Activated CD4-positive, alpha-beta T cell treated with anti-CD3 and anti-CD28 coated beads, Interleukin-2, amount 10 ng/mL, durations not matched to agents 24 days and 14 days (primary cell): ENCODE measurements around the gene TMPRSS11E. TPM values are rescaled to one million over a fixed set of nuclear protein-coding genes. Genes with fewer than 3 reads are reported as not detected.
"Not testable (repeated sequence)": the region's sequence is repeated elsewhere in the genome, so short reads cannot be mapped to it uniquely, and the experiment has no call there.

Source experiments
- DNase-seq: peaks from one replicate; pipeline ENCODE4 v3.0.0; 2022
- H3K27ac Mint-ChIP-seq: one replicate; pipeline ENCODE4 v1.8.0; 2022; ENCODE audit warnings: mild to moderate bottlenecking, mixed read lengths
- H3K27me3 Mint-ChIP-seq: one replicate; pipeline ENCODE4 v1.8.0; 2022; ENCODE audit warnings: mixed read lengths
- H3K36me3 Mint-ChIP-seq: one replicate; pipeline ENCODE4 v1.8.0; 2022; ENCODE audit warnings: low read depth, mild to moderate bottlenecking, mixed read lengths
- H3K4me1 Mint-ChIP-seq: one replicate; pipeline ENCODE4 v1.8.0; 2021; ENCODE audit warnings: mixed read lengths
- H3K4me3 Mint-ChIP-seq: one replicate; pipeline ENCODE4 v1.8.0; 2022; ENCODE audit warnings: mild to moderate bottlenecking, moderate library complexity, mixed read lengths
- H3K9me3 Mint-ChIP-seq: one replicate; pipeline ENCODE4 v1.8.0; 2021; ENCODE audit warnings: mixed read lengths
- intact Hi-C: fragments of 100-400 bp; cut with micrococcal nuclease; formaldehyde crosslinking; loops from one replicate; pipeline ENCODE4 v1.15.1; 2023
- total RNA-seq: library from RNA; stranded (reverse); gene quantifications from 2 replicates; pipeline ENCODE4 v1.2.3, GENCODE V29; 2022

The TMPRSS11E gene
- total RNA-seq, 1 donor from 2014 or later, result not detected

GRCh38 chr4:68489338-68489737 lies 42.1 kb downstream of the TMPRSS11E start:
- H3K27me3 Mint-ChIP-seq, result peaks cover 6% of the 10 kb centered on the region
- H3K4me3 Mint-ChIP-seq, result no peak overlapping the region
- DNase-seq, result no peak
- intact Hi-C loops, result no loop called here
- no peaks in the 10 kb centered on the region for H3K36me3 Mint-ChIP-seq
- no peaks in the 10 kb centered on the region for H3K9me3 Mint-ChIP-seq
- peaks cover under 1% of the 10 kb centered on the region for H3K4me1 Mint-ChIP-seq
- H3K27ac Mint-ChIP-seq, result no peak overlapping the region

- no peaks in the 10 kb centered on the region for H3K9me3 Mint-ChIP-seq
- no peak overlapping the region for H3K4me3 Mint-ChIP-seq
- no peaks in the 10 kb centered on the region for H3K36me3 Mint-ChIP-seq
- H3K4me1 Mint-ChIP-seq, result peaks cover 2% of the 10 kb centered on the region
- no peak overlapping the region for H3K27ac Mint-ChIP-seq
- DNase-seq, result no peak
- intact Hi-C loops, result no loop called here
- H3K27me3 Mint-ChIP-seq, result peaks cover 2% of the 10 kb centered on the region
Observed at GRCh38 chr4:68490826-68491457, 43.7 kb downstream of the TMPRSS11E start.

GRCh38 chr4:68494688-68495087 lies 47.4 kb downstream of the TMPRSS11E start:
- Mint-ChIP-seq H3K4me1 (peaks cover 2% of the 10 kb centered on the region), H3K9me3 (no peaks in the 10 kb centered on the region), H3K27ac (no peak overlapping the region), H3K36me3 (no peaks in the 10 kb centered on the region), H3K4me3 (no peak overlapping the region), H3K27me3 (peaks cover 2% of the 10 kb centered on the region)
- intact Hi-C loops, result loop anchor here (5.0 kb wide), 1 partner anchor 1383 kb away; no protein-coding TSS in a partner anchor
- DNase-seq, result no peak

- no peak overlapping the region for H3K4me3 Mint-ChIP-seq
- no peak overlapping the region for H3K27ac Mint-ChIP-seq
- H3K9me3 Mint-ChIP-seq, result no peaks in the 10 kb centered on the region
- no peaks in the 10 kb centered on the region for H3K27me3 Mint-ChIP-seq
- peak; percentile 87 for DNase-seq
- H3K4me1 Mint-ChIP-seq, result peaks cover 2% of the 10 kb centered on the region
- intact Hi-C loops, result loop anchor here (2.0 to 5.0 kb wide), 2 partner anchors 672 to 1379 kb away; no protein-coding TSS in a partner anchor
- H3K36me3 Mint-ChIP-seq, result no peaks in the 10 kb centered on the region
Observed at GRCh38 chr4:68498413-68499007, 51.2 kb downstream of the TMPRSS11E start.

GRCh38 chr4:68499021-68499420 lies 51.8 kb downstream of the TMPRSS11E start:
- no peak overlapping the region for H3K27ac Mint-ChIP-seq
- no peaks in the 10 kb centered on the region for H3K36me3 Mint-ChIP-seq
- intact Hi-C loops, result loop anchor here (2.0 to 5.0 kb wide), 2 partner anchors 672 to 1378 kb away; no protein-coding TSS in a partner anchor
- no peak for DNase-seq
- H3K27me3 Mint-ChIP-seq, result no peaks in the 10 kb centered on the region
- peaks cover 2% of the 10 kb centered on the region for H3K4me1 Mint-ChIP-seq
- H3K9me3 Mint-ChIP-seq, result peaks cover 1% of the 10 kb centered on the region
- no peak overlapping the region for H3K4me3 Mint-ChIP-seq

- DNase-seq, H3K4me3 Mint-ChIP-seq, intact Hi-C loops, H3K9me3 Mint-ChIP-seq, H3K4me1 Mint-ChIP-seq, H3K27ac Mint-ChIP-seq, H3K36me3 Mint-ChIP-seq, H3K27me3 Mint-ChIP-seq: not testable (repeated sequence)
Observed at GRCh38 chr4:68503462-68503861, 56.2 kb downstream of the TMPRSS11E start.

- H3K36me3 Mint-ChIP-seq, H3K27ac Mint-ChIP-seq, H3K9me3 Mint-ChIP-seq, H3K4me1 Mint-ChIP-seq, intact Hi-C loops, H3K27me3 Mint-ChIP-seq, H3K4me3 Mint-ChIP-seq: not testable (repeated sequence)
- peak; percentile 61 for DNase-seq
Observed at GRCh38 chr4:68504836-68505235, 57.6 kb downstream of the TMPRSS11E start.

GRCh38 chr4:68505452-68505851 lies 58.2 kb downstream of the TMPRSS11E start:
- H3K27ac Mint-ChIP-seq, H3K4me3 Mint-ChIP-seq, H3K9me3 Mint-ChIP-seq, H3K27me3 Mint-ChIP-seq, DNase-seq, H3K36me3 Mint-ChIP-seq, intact Hi-C loops, H3K4me1 Mint-ChIP-seq: not testable (repeated sequence)

GRCh38 chr4:68518889-68519288 lies 71.6 kb downstream of the TMPRSS11E start:
- no peak overlapping the region for H3K27ac Mint-ChIP-seq
- H3K36me3 Mint-ChIP-seq, result no peaks in the 10 kb centered on the region
- no peak overlapping the region for H3K4me3 Mint-ChIP-seq
- DNase-seq, result no peak
- no peaks in the 10 kb centered on the region for H3K9me3 Mint-ChIP-seq
- no peaks in the 10 kb centered on the region for H3K4me1 Mint-ChIP-seq
- no peaks in the 10 kb centered on the region for H3K27me3 Mint-ChIP-seq
- intact Hi-C loops, result no loop called here

- no peaks in the 10 kb centered on the region for H3K9me3 Mint-ChIP-seq
Observed at GRCh38 chr4:68520985-68521384, 73.7 kb downstream of the TMPRSS11E start.

GRCh38 chr4:68522232-68522631 lies 75.0 kb downstream of the TMPRSS11E start:
- H3K36me3 Mint-ChIP-seq, intact Hi-C loops, H3K4me1 Mint-ChIP-seq, H3K27ac Mint-ChIP-seq, H3K9me3 Mint-ChIP-seq, H3K4me3 Mint-ChIP-seq, H3K27me3 Mint-ChIP-seq, DNase-seq: not testable (repeated sequence)

More at GRCh38 chr4:68520985-68521384, 73.7 kb downstream of the TMPRSS11E start:
- Mint-ChIP-seq H3K4me1 (no peaks in the 10 kb centered on the region), H3K27ac (no peak overlapping the region), H3K36me3 (no peaks in the 10 kb centered on the region), H3K4me3 (no peak overlapping the region), H3K27me3 (no peaks in the 10 kb centered on the region)
- intact Hi-C loops, result no loop called here
- DNase-seq, result no peak

- no peak for DNase-seq
- no peak overlapping the region for H3K4me3 Mint-ChIP-seq
- H3K9me3 Mint-ChIP-seq, result peaks cover 6% of the 10 kb centered on the region
- H3K4me1 Mint-ChIP-seq, result no peaks in the 10 kb centered on the region
- H3K27ac Mint-ChIP-seq, result no peak overlapping the region
- intact Hi-C loops, result no loop called here
- no peaks in the 10 kb centered on the region for H3K27me3 Mint-ChIP-seq
- H3K36me3 Mint-ChIP-seq, result no peaks in the 10 kb centered on the region
Observed at GRCh38 chr4:68535974-68536373, 88.7 kb downstream of the TMPRSS11E start.

- Mint-ChIP-seq H3K4me3 (no peak overlapping the region), H3K9me3 (peaks cover 3% of the 10 kb centered on the region), H3K4me1 (no peaks in the 10 kb centered on the region), H3K27me3 (no peaks in the 10 kb centered on the region), H3K36me3 (no peaks in the 10 kb centered on the region), H3K27ac (no peak overlapping the region)
- intact Hi-C loops, result no loop called here
- no peak for DNase-seq
Observed at GRCh38 chr4:68536375-68536774, 89.1 kb downstream of the TMPRSS11E start.

- H3K4me3 Mint-ChIP-seq, intact Hi-C loops, H3K27me3 Mint-ChIP-seq: not testable (repeated sequence)
Observed at GRCh38 chr4:68542742-68543141, 95.5 kb downstream of the TMPRSS11E start.

More at GRCh38 chr4:68542742-68543141, 95.5 kb downstream of the TMPRSS11E start:
- DNase-seq, H3K36me3 Mint-ChIP-seq, H3K27ac Mint-ChIP-seq, H3K4me1 Mint-ChIP-seq, H3K9me3 Mint-ChIP-seq: not testable (repeated sequence)
